Uterus (tissue), 2 donors: Measurements from ENCODE around the gene GALNT2.

Experiments
- POLR2A ChIP-seq, 2 donors: fragments of 450-650 bp; IDR thresholded peaks; one replicate each; pipeline ENCODE4 v1.6.1; 2016; ENCODE audit warnings: antibody characterized with exemption in 2 of 2, mild to moderate bottlenecking in 1 of 2, moderate library complexity in 1 of 2
- TF ChIP-seq, protein P1 (sequence below), 4 experiments: fragments of 200-600 bp in 2 of 4; fragments of 450-650 bp in 2 of 4; sonication (generic) in 2 of 4; IDR thresholded peaks; one replicate each; pipeline ENCODE4 v1.5.1; 2016 to 2019; ENCODE audit warnings: antibody characterized with exemption in 4 of 4, mild to moderate bottlenecking in 2 of 4, moderate library complexity in 1 of 4

- TF ChIP-seq, protein P1, sequence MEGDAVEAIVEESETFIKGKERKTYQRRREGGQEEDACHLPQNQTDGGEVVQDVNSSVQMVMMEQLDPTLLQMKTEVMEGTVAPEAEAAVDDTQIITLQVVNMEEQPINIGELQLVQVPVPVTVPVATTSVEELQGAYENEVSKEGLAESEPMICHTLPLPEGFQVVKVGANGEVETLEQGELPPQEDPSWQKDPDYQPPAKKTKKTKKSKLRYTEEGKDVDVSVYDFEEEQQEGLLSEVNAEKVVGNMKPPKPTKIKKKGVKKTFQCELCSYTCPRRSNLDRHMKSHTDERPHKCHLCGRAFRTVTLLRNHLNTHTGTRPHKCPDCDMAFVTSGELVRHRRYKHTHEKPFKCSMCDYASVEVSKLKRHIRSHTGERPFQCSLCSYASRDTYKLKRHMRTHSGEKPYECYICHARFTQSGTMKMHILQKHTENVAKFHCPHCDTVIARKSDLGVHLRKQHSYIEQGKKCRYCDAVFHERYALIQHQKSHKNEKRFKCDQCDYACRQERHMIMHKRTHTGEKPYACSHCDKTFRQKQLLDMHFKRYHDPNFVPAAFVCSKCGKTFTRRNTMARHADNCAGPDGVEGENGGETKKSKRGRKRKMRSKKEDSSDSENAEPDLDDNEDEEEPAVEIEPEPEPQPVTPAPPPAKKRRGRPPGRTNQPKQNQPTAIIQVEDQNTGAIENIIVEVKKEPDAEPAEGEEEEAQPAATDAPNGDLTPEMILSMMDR (IDR thresholded peaks at IDR 0.05) = no peak
- TF ChIP-seq POLR2A (IDR thresholded peaks at IDR 0.05) = no peak
Measured at GRCh38 chr1:230260831-230261230, 193.8 kb downstream of the GALNT2 start.
